ENCODE data around the gene TRIM38. TPM values are rescaled to one million over a fixed set of nuclear protein-coding genes. Genes with fewer than 3 reads are reported as not detected.
A peak's percentile ranks its signal among the peaks of the same experiment; 100 is the strongest.

The TRIM38 gene
- total RNA-seq, 1 experiment from 2014 or later: 7.2 TPM

DNA sequence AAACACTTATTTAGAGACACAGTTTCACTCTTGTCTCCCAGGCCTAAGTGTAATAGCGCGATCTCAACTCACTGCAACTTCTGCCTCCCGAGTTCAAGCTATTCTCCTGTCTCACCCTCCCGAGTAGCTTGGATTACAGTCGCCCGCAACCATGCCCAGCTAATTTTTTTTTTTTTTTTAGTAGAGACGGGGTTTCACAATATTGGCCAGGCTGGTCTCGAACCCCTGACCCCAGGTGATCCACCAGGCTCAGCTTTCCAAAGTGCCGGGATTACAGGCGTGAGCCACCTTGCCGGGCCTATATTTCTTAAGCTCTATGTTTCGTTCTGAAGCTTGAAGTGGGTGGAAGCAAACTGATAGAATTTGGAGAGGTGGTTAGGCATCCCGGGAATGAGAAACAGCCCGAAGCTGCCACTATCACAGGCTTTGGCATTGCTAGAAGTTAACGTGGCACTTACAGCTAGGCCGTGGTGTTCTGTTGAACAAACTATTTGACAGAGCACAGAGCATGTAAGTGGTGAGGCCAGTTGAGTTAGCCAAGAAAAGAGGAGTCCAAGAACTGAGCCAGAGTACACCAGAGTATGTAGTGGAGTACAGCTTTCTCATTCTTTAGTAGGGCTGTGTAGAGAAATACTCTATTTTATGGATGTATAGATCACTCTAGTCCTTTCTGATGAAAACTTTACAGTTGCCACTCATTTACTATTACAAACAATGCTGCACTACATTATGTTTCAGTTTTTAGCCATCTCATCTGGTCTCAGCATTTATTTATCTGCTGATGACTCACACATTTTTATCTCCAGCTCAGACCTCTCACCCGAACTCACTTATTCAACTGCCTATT lies 62.7 kb downstream of the TRIM38 start:
- DNase-seq (ENCODE audit: extremely low read depth, low read depth): peak; percentile 81

- DNase-seq (ENCODE audit: extremely low read depth, low read depth): peak; percentile 94
Observed at GRCh38 chr6:26025894-26026832, 63.6 kb downstream of the TRIM38 start.

- peak; percentile 95 for DNase-seq (ENCODE audit: extremely low read depth, low read depth)
Observed at GRCh38 chr6:26026833-26027490, 64.4 kb downstream of the TRIM38 start.

DNA sequence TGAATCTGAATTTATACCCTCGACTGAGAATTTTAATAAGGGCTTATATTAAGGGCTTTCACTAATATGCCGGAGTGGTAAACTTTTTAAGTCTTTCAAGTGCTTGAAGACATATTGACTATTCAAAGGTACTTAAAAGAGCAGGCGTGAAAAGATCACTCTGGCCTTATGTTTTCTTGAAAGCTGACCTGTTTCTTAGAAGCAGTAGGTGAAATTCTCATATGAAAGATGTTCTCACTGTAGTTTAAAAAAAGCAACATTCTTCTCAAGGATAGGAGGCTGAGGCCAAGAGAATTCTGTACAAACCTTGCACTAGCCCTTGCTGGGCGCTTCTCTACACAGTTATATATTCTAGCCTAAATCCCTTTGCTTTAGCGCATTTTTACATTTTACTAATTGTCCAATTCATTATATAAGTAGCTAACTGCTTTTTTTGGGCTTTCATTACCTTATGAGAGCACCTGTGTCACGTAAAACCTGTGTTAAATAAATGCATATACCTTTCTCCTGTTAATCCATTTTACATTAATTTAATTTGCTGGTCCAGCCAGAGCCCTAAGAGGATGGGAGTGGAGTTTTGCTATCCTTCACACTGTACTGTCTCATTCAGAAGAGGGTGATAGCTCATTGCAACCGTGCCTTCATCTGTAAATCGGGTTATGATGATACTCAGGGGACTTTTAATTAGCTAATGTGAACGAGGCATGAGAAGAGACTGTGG lies 65.0 kb downstream of the TRIM38 start:
- DNase-seq (ENCODE audit: extremely low read depth, low read depth): no peak

GRCh38 chr6:26028212-26028745 lies 65.7 kb downstream of the TRIM38 start:
- no peak for DNase-seq (ENCODE audit: extremely low read depth, low read depth)

DNA sequence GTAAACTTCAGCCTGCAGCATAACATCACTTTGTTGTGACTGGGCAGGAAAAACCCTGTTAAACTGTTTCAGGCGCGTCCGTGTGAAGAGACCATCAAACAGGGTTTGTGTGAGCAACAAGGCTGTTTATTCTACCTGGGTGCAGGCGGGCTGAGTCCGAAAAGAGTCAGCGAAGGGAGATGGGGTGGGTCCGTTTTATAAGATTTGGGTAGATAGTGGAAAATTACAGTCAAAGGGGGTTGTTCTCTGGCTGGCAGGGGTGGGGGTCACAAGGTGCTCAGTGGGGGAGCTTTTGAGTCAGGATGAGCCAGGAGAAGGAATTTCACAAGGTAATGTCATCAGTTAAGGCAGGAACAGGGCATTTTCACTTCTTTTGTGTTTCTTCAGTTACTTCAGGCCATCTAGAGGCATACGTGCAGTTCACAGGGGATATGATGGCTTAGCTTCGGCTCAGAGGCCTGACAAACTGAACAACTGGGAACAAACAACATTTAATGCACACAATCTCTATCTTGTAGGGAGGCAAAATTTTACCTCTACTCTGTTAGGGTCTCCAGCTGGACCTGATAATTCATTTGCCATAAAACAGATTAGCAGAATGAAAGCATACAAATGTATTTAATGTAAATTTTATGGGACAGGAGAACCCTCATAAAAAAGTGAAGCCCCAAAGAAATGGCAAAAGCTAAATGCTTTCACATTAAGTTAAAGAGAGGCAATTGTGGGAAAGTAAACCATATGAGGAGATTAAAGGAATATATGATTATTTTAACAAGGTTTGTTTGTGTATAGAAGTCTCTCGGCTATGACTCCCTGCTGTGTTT lies 66.4 kb downstream of the TRIM38 start:
- DNase-seq (ENCODE audit: extremely low read depth, low read depth): peak; percentile 41

GRCh38 chr6:26029570-26029856 lies 66.9 kb downstream of the TRIM38 start:
- DNase-seq (ENCODE audit: extremely low read depth, low read depth): no peak

- no peak for DNase-seq (ENCODE audit: extremely low read depth, low read depth)
Observed at GRCh38 chr6:26029857-26030653, 67.5 kb downstream of the TRIM38 start.

DNA sequence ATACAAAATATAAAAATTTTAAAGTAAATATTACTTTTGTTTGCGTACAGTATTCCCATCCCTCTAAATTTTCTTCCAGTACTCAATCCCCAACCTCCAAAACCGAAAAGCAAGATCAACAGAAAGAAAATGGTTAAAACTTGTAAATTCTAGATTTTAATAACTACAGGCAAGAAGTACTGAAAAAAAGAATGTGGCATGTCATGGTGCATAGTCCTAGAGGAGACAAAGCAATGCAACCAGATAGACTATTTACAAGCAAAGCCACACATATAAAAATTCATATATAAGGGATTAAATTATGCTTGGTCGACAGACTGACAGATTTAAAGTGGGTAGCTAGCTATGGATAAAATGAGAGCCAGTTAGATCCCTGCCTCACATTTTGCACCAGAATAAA lies 68.1 kb downstream of the TRIM38 start:
- no peak for DNase-seq (ENCODE audit: extremely low read depth, low read depth)

- DNase-seq (ENCODE audit: extremely low read depth, low read depth): peak; percentile 20
Observed at GRCh38 chr6:26031151-26031594, 68.6 kb downstream of the TRIM38 start.

GRCh38 chr6:26031595-26032339 lies 69.2 kb downstream of the TRIM38 start:
- DNase-seq (ENCODE audit: extremely low read depth, low read depth): peak; percentile 98

DNA sequence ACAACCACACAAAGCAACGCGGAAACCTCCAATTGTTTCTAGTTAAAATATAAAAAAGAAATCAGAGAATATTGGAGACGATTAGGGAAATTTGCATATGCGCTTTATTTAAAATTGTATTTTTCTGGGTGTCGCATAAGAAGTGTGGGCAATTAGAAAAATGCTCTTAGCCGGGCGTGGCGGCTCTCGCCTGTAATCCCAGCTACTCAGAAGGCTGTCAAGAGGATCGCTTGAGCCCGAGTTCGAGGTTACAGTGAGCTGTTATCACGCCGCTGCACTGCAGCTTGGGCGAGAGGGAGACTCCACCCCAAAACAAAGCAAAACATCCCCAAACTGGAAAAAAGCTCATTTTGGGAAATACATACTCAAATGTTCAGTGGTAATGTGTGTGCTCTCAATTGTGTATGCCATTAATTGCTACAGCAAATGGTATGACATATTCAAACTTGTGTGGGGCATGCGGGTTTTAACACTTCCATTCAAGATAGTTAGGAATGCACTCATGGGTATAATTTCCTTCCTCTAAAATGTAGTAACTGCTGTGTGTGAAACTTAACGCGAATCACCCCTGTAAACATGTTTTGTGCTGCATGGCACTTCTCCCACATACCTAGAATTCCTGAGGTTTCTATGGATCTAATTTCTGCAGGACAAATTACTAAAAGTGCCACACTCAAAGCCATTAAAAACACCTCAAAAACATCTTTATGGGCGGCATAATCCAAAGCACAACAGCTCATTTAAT lies 69.9 kb downstream of the TRIM38 start:
- DNase-seq (ENCODE audit: extremely low read depth, low read depth): peak; percentile 61

DNA sequence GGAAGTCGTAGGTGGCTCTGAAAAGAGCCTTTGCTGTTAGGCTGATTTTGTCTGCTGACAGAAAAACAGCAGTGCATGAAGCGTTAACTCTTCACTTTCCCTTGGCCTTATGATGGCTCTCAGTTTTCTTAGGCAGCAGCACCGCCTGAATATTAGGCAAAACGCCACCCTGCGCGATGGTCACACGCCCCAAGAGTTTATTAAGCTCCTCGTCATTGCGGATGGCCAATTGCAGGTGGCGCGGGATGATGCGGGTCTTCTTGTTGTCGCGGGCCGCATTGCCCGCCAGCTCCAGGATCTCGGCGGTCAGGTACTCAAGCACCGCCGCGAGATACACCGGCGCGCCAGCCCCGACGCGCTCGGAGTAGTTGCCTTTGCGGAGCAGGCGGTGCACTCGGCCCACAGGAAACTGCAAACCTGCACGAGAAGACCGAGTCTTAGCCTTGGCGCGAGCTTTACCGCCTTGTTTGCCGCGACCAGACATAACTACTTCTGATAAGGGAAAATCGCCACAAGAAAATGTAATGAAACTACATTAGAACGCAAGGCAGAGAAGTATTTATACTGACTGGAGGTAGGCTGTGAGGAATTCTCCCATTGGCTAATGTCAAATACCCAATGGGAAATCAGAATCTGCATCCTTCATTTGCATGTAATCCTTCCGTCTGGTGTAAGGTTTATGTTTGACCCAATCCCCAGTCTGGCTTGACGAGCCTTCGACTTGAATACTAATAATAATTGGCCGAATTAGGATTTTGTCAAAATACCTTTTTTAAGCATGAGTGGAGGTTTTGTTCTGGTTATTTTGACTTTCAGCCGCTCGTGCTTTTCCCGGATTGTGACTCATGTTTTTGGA lies 70.7 kb downstream of the TRIM38 start:
- DNase-seq (ENCODE audit: extremely low read depth, low read depth): peak; percentile 92

GRCh38 chr6:26033941-26034354 lies 71.3 kb downstream of the TRIM38 start:
- DNase-seq (ENCODE audit: extremely low read depth, low read depth): no peak

GRCh38 chr6:26034905-26035304 lies 72.3 kb downstream of the TRIM38 start:
- DNase-seq (ENCODE audit: extremely low read depth, low read depth): no peak

Data from NCI-H460 (cell line).